Aorta (tissue), 5 donors: ENCODE data around the gene ENTPD2. TPM values are rescaled to one million over a fixed set of nuclear protein-coding genes. Genes with fewer than 3 reads are reported as not detected.
"Not testable (repeated sequence)": the region's sequence is repeated elsewhere in the genome, so short reads cannot be mapped to it uniquely, and the experiment has no call there.

Source experiments
- ATAC-seq: fragments of 200-7000 bp; cut with Tn5 transposase; one replicate; pipeline ENCODE4 v1.9.1; 2022; ENCODE audit warnings: moderate library complexity; ENCODE audit not compliant: low FRiP score
- DNase-seq, 2 donors: peaks; one replicate each; pipeline ENCODE4 v3.0.0-alpha.2; 2020
- H3K27ac ChIP-seq, 2 donors: one replicate each; pipeline ENCODE4 v1.5.1; 2013; ENCODE audit warnings: low read length in 2 of 2, mild to moderate bottlenecking in 2 of 2, moderate library complexity in 2 of 2, control low read depth in 1 of 2, inconsistent platforms in 1 of 2, low read depth in 1 of 2
- H3K27me3 ChIP-seq, 2 donors: one replicate each; pipeline ENCODE4 v1.6.1; 2013; ENCODE audit warnings: control low read depth in 1 of 2, low read length in 1 of 2, mild to moderate bottlenecking in 1 of 2, moderate library complexity in 1 of 2; ENCODE audit not compliant: insufficient read depth in 2 of 2, control insufficient read depth in 1 of 2
- H3K36me3 ChIP-seq, 2 donors: one replicate each; pipeline ENCODE4 v1.6.1; 2013; ENCODE audit warnings: control low read depth in 1 of 2, low read length in 1 of 2, mild to moderate bottlenecking in 1 of 2; ENCODE audit not compliant: insufficient read depth in 2 of 2, control insufficient read depth in 1 of 2
- H3K4me1 ChIP-seq, 2 donors: one replicate each; pipeline ENCODE4 v1.6.1; 2013; ENCODE audit warnings: low read length in 2 of 2, control low read depth in 1 of 2, mild to moderate bottlenecking in 1 of 2, moderate library complexity in 1 of 2; ENCODE audit not compliant: insufficient read depth in 2 of 2, control insufficient read depth in 1 of 2
- H3K4me3 ChIP-seq, 2 donors: one replicate each; pipeline ENCODE4 v1.5.1; 2013; ENCODE audit warnings: low read length in 2 of 2, control low read depth in 1 of 2, mild to moderate bottlenecking in 1 of 2
- H3K9me3 ChIP-seq: one replicate; pipeline ENCODE4 v1.6.1; 2013; ENCODE audit warnings: mild to moderate bottlenecking, low read length; ENCODE audit not compliant: control insufficient read depth
- WGBS, 2 donors: extraction: QIAGEN DNeasy Blood & Tissue Kit; methylation state at CpG; one replicate each; pipeline ENCODE4 v1.1.7; 2013; 5-methylcytosine and 5-hydroxymethylcytosine counted together
- intact Hi-C, 2 donors: fragments of 100-400 bp; cut with DNase I; formaldehyde crosslinking; loops; one replicate each; pipeline versions ENCODE4 v1.14.2 to v1.15.0; 2022
- polyA plus RNA-seq, 2 donors: library from polyadenylated mRNA; stranded (reverse); fragments of 200-250 nt; gene quantifications; one replicate each; pipeline ENCODE4 v1.2.3, GENCODE V29; 2013
- total RNA-seq, 2 donors: library from RNA; stranded (reverse); fragmentation: NEBNext Ultra II Directional; extraction: Animal tissue kit (Norgen Biotek cat#: 25700); gene quantifications; one replicate each; pipeline ENCODE4 v1.2.1, GENCODE V29; 2021
- donor health status: healthy with polysubstance abuse.
- donor health status: Bipolar disorder and iron deficiency.
- donor health status: DM: no; HTN: no; CAD: no.
- donor health status: DM: no; HTN: no; CAD: no.
- donor health status: DM: yes; HTN: yes; CAD: no.

The ENTPD2 gene
- total and polyA plus RNA-seq, 4 donors: 0.16 to 1.7 TPM; not detected in 2

- Histone ChIP-seq H3K27me3 (no peaks in the 10 kb centered on the region), H3K27ac (no peak overlapping the region), H3K9me3 (no peaks in the 10 kb centered on the region), H3K4me3 (no peak overlapping the region), H3K4me1 (no peaks in the 10 kb centered on the region), H3K36me3 (no peaks in the 10 kb centered on the region)
- WGBS, 2 donors: 90% methylated on average over 26 of the region's 26 CpGs
- intact Hi-C loops: loop anchor here (10.0 kb wide), 1 partner anchor 281 kb away; no protein-coding TSS in a partner anchor
- ATAC-seq (no peak), DNase-seq (no peak)
Measured at GRCh38 chr9:137066096-137066861, 12.4 kb upstream of the ENTPD2 start.

- H3K4me1 ChIP-seq: no peaks in the 10 kb centered on the region
- no peaks in the 10 kb centered on the region for H3K27me3 ChIP-seq
- ATAC-seq (no peak), DNase-seq (no peak)
- 93 to 94% methylated on average over 23 of the region's 23 CpGs for WGBS, 2 donors
- no peak overlapping the region for H3K4me3 ChIP-seq
- intact Hi-C loops: loop anchor here (10.0 kb wide), 1 partner anchor 281 kb away; no protein-coding TSS in a partner anchor
- no peaks in the 10 kb centered on the region for H3K36me3 ChIP-seq
- H3K9me3 ChIP-seq: no peaks in the 10 kb centered on the region
- no peak overlapping the region for H3K27ac ChIP-seq
Measured at GRCh38 chr9:137065336-137065967, 11.6 kb upstream of the ENTPD2 start.

GRCh38 chr9:137064880-137065164 is 11.0 kb upstream of the ENTPD2 start:
- intact Hi-C loops: loop anchor here (10.0 kb wide), 1 partner anchor 280 kb away; no protein-coding TSS in a partner anchor
- no peak overlapping the region for H3K27ac ChIP-seq
- no peak for DNase-seq
- no peaks in the 10 kb centered on the region for H3K36me3 ChIP-seq
- no peaks in the 10 kb centered on the region for H3K9me3 ChIP-seq
- no peaks in the 10 kb centered on the region for H3K27me3 ChIP-seq
- 81 to 89% methylated on average over 11 to 12 of the region's 12 CpGs for WGBS, 2 donors
- no peaks in the 10 kb centered on the region for H3K4me1 ChIP-seq
- ATAC-seq: no peak
- H3K4me3 ChIP-seq: no peak overlapping the region

- H3K4me3 ChIP-seq: no peak overlapping the region
- H3K9me3 ChIP-seq: no peaks in the 10 kb centered on the region
- no peaks in the 10 kb centered on the region for H3K36me3 ChIP-seq
- WGBS, 2 donors: 45 to 49% methylated on average over 49 to 55 of the region's 55 CpGs
- peak in 1 of 2 donors; percentile 91 for DNase-seq
- no peaks in the 10 kb centered on the region for H3K27me3 ChIP-seq
- no peak overlapping the region for H3K27ac ChIP-seq
- H3K4me1 ChIP-seq: no peaks in the 10 kb centered on the region
- peak; percentile 80 for ATAC-seq
- intact Hi-C loops: loop anchor here (10.0 kb wide), 1 partner anchor 279 kb away; no protein-coding TSS in a partner anchor
Measured at GRCh38 chr9:137064027-137064879, 10.4 kb upstream of the ENTPD2 start.

- H3K4me3 ChIP-seq: no peak overlapping the region
- no peak overlapping the region for H3K27ac ChIP-seq
- no peaks in the 10 kb centered on the region for H3K9me3 ChIP-seq
- no peaks in the 10 kb centered on the region for H3K27me3 ChIP-seq
- intact Hi-C loops: loop anchor here (10.0 kb wide), 1 partner anchor 279 kb away; no protein-coding TSS in a partner anchor
- H3K36me3 ChIP-seq: no peaks in the 10 kb centered on the region
- 83 to 92% methylated on average over 23 to 26 of the region's 26 CpGs for WGBS, 2 donors
- ATAC-seq: no peak
- H3K4me1 ChIP-seq: no peaks in the 10 kb centered on the region
- DNase-seq: no peak
Measured at GRCh38 chr9:137063311-137064026, 9.6 kb upstream of the ENTPD2 start.

- not testable (repeated sequence) for H3K4me1 ChIP-seq, H3K9me3 ChIP-seq, ATAC-seq, H3K27ac ChIP-seq, DNase-seq, H3K27me3 ChIP-seq, H3K36me3 ChIP-seq, H3K4me3 ChIP-seq
- intact Hi-C loops: loop anchor here (10.0 kb wide), 1 partner anchor 278 kb away; no protein-coding TSS in a partner anchor
- 93 to 97% methylated on average over 4 to 9 of the region's 9 CpGs for WGBS, 2 donors
Measured at GRCh38 chr9:137062798-137063197, 8.9 kb upstream of the ENTPD2 start.

- intact Hi-C loops: loop anchor here (10.0 kb wide), 1 partner anchor 278 kb away; no protein-coding TSS in a partner anchor
- ATAC-seq: no peak
- H3K9me3 ChIP-seq: no peaks in the 10 kb centered on the region
Measured at GRCh38 chr9:137062384-137062783, 8.5 kb upstream of the ENTPD2 start.

More at GRCh38 chr9:137062384-137062783, 8.5 kb upstream of the ENTPD2 start:
- Histone ChIP-seq H3K27ac (no peak overlapping the region), H3K4me3 (no peak overlapping the region), H3K36me3 (no peaks in the 10 kb centered on the region), H3K27me3 (no peaks in the 10 kb centered on the region), H3K4me1 (no peaks in the 10 kb centered on the region)
- DNase-seq: no peak
- 92 to 94% methylated on average over 15 of the region's 15 CpGs for WGBS, 2 donors
